ENCODE results near the gene SPOCK1. TPM values are rescaled to one million over a fixed set of nuclear protein-coding genes. Genes with fewer than 3 reads are reported as not detected.

Gene SPOCK1
- total and polyA plus RNA-seq, 2 of the 4 experiments (the other 2 are of a cell fraction), result 5.0 to 20.3 TPM

DNA sequence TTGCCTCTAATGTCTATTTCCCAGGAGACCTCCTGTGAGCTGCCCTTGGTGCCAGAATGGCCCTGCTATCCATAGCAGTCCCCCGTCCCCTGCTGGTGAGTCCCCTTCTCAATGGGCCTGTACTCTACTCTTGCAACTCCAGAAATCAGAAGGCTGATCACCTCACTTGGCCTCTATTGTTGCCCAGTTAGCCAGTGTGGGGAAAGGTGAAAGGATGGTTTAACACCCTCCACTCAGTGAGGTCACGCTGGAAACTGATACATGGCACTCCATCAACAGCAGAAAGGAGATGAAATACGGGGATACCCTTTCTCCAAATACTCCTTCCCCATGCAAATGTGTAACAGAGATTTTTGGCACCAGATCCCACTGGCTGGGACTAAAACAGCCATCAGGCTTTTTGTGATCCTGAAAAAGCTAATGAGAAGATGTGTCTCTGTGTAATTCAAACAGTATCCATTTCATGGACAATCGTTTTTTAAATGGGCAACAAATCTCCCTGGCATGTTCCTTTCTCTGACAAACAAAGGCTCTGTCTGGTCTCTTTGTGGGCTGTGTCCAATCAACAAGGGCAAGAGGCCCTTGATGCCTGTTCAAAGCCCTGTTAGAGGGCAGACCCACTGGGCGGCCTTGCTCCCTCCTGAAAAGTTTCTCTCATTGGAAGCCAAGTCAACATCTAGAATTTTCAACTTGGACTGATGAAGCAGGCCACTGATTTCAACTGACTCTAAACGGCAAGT, 343.7 kb downstream of the SPOCK1 start:
- POLR2A ChIA-PET (ENCODE audit: unreplicated experiment), result no interaction called here
- in situ Hi-C loops (cut with MboI; ENCODE audit: low sequenced_read_pairs), result no loop called here
- no peak overlapping the region for H2BK15ac ChIP-seq (ENCODE audit: low read depth, low read length)
- H4K5ac ChIP-seq (ENCODE audit: low read depth, low read length), result no peak overlapping the region
- no peak overlapping the region for H3K9ac ChIP-seq (ENCODE audit: low read depth, low read length)
- H3K14ac ChIP-seq (replicated peaks; ENCODE audit: low read depth, low read length), result no peak overlapping the region
- H3K36me3 ChIP-seq (ENCODE audit: control insufficient read depth, insufficient read depth, low read length), result no peaks in the 10 kb centered on the region
- no peaks in the 10 kb centered on the region for H3K27me3 ChIP-seq (ENCODE audit: control insufficient read depth, insufficient read depth, low read length)
- no peak overlapping the region for H2AK5ac ChIP-seq (ENCODE audit: low read depth, low read length)
- no peak overlapping the region for H2AK9ac ChIP-seq (replicated peaks; ENCODE audit: low read depth, low read length, poor library complexity)
- BruUV-seq (replicated peaks), result no TSS peak
- H4K8ac ChIP-seq (ENCODE audit: low read depth in 2 of 2, low read length in 2 of 2), result no peak overlapping the region
- H4K91ac ChIP-seq (ENCODE audit: insufficient read depth, low read depth, low read length), result no peak overlapping the region
- TF ChIP-seq POLR2A (IDR thresholded peaks at IDR 0.05; ENCODE audit: low read depth, low read length), result no peak
- no peak for TF ChIP-seq SMC3 (IDR thresholded peaks at IDR 0.05; ENCODE audit: low read depth, low read length)
- no peak for TF ChIP-seq RCOR1 (IDR thresholded peaks at IDR 0.05; ENCODE audit: insufficient replicate concordance, low read length)
- TF ChIP-seq, protein P1, sequence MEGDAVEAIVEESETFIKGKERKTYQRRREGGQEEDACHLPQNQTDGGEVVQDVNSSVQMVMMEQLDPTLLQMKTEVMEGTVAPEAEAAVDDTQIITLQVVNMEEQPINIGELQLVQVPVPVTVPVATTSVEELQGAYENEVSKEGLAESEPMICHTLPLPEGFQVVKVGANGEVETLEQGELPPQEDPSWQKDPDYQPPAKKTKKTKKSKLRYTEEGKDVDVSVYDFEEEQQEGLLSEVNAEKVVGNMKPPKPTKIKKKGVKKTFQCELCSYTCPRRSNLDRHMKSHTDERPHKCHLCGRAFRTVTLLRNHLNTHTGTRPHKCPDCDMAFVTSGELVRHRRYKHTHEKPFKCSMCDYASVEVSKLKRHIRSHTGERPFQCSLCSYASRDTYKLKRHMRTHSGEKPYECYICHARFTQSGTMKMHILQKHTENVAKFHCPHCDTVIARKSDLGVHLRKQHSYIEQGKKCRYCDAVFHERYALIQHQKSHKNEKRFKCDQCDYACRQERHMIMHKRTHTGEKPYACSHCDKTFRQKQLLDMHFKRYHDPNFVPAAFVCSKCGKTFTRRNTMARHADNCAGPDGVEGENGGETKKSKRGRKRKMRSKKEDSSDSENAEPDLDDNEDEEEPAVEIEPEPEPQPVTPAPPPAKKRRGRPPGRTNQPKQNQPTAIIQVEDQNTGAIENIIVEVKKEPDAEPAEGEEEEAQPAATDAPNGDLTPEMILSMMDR (conservative IDR thresholded peaks at IDR 0.05; ENCODE audit: low read depth, low read length), result no peak
- TF ChIP-seq, protein P2, sequence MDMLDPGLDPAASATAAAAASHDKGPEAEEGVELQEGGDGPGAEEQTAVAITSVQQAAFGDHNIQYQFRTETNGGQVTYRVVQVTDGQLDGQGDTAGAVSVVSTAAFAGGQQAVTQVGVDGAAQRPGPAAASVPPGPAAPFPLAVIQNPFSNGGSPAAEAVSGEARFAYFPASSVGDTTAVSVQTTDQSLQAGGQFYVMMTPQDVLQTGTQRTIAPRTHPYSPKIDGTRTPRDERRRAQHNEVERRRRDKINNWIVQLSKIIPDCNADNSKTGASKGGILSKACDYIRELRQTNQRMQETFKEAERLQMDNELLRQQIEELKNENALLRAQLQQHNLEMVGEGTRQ (IDR thresholded peaks at IDR 0.05; ENCODE audit: low read depth, low read length), result no peak
- no peak for TF ChIP-seq MXI1 (IDR thresholded peaks at IDR 0.05; ENCODE audit: borderline replicate concordance, low read depth, low read length)
- no peak for TF ChIP-seq CEBPB (IDR thresholded peaks at IDR 0.05; ENCODE audit: low read depth, low read length)
- no peak for TF ChIP-seq RAD21 (IDR thresholded peaks at IDR 0.05; ENCODE audit: low read length)
- TF ChIP-seq FOS (IDR thresholded peaks at IDR 0.05; ENCODE audit: low read depth, low read length), result no peak
- no peak for TF ChIP-seq MAFK (IDR thresholded peaks at IDR 0.05; ENCODE audit: low read depth, low read length)
- TF ChIP-seq RFX5 (IDR thresholded peaks at IDR 0.05; ENCODE audit: low read depth, low read length), result no peak
- intact Hi-C loops (cut with micrococcal nuclease), result no loop called here
- no peak overlapping the region for H2BK20ac ChIP-seq (ENCODE audit: low read depth, low read length)
- no peak overlapping the region for H2AFZ ChIP-seq (replicated peaks; ENCODE audit: low read length, poor library complexity)
- no peak for DNase-seq
- no peak overlapping the region for H2BK120ac ChIP-seq (ENCODE audit: low read depth, low read length)
- no peaks in the 10 kb centered on the region for H4K20me1 ChIP-seq (ENCODE audit: insufficient read depth, low read length)
- no peaks in the 10 kb centered on the region for H3K9me3 ChIP-seq (ENCODE audit: control insufficient read depth, insufficient read depth, low read length)
- 0 out of 2 replicates have a peak, but pooled peaks cover 3% of the 10 kb centered on the region for H3K9me1 ChIP-seq (ENCODE audit: insufficient read depth, low read length)
- dilution Hi-C loops (cut with HindIII; ENCODE audit: low sequenced_read_pairs, unreplicated experiment), result no loop called here
- H3K18ac ChIP-seq (ENCODE audit: low read depth, low read length), result no peak overlapping the region
- H3K4me1 ChIP-seq (ENCODE audit: control insufficient read depth, insufficient read depth, low read length), result no peaks in the 10 kb centered on the region
- H3K4me3 ChIP-seq (ENCODE audit: insufficient read depth, low read depth, low read length), result no peak overlapping the region
- CTCF ChIA-PET, result no interaction called here
- H3K4me2 ChIP-seq (ENCODE audit: low read depth, low read length), result no peak overlapping the region
- ATAC-seq (ENCODE audit: low read depth), result no peak
- no peaks in the 10 kb centered on the region for H3K79me1 ChIP-seq (ENCODE audit: low read depth in 1 of 2, low read length in 2 of 2)
- H3K4ac ChIP-seq (ENCODE audit: low read depth, low read length), result no peak overlapping the region
- H3K56ac ChIP-seq (ENCODE audit: extremely low read depth, insufficient read depth, low read length), result no peak overlapping the region
- WGBS, 2 experiments (ENCODE audit: extremely low coverage in 2 of 2, insufficient read length in 1 of 2), result 75% methylated on average over 1 of the region's 6 CpGs; no CpG with 5 or more reads in 1 of the 2 experiments
- H3K27ac ChIP-seq (ENCODE audit: insufficient read depth, low read length), result no peak overlapping the region
- H2BK5ac ChIP-seq (ENCODE audit: low read depth, low read length, poor library complexity, severe bottlenecking), result no peak overlapping the region
- no peak overlapping the region for H3K23ac ChIP-seq (ENCODE audit: low read depth, low read length)

All from IMR-90 (cell line).